NCI-H2029 (cell line): ENCODE measurements around the gene TBC1D4.
A peak's percentile ranks its signal among the peaks of the same experiment; 100 is the strongest.
"Not testable (repeated sequence)": the region's sequence is repeated elsewhere in the genome, so short reads cannot be mapped to it uniquely, and the experiment has no call there.

Experiments
- DNase-seq: peaks from one replicate; lab custom pipeline; 2025; lab: John Stamatoyannopoulos, UW

Gene TBC1D4

GRCh38 chr13:75454497-75454896 lies 27.5 kb downstream of the TBC1D4 start:
- DNase-seq: no peak

GRCh38 chr13:75452564-75452963 lies 29.4 kb downstream of the TBC1D4 start:
- no peak for DNase-seq

- DNase-seq: no peak
These were observed 34.5 kb downstream of the TBC1D4 start for GRCh38 chr13:75447493-75447892.

GRCh38 chr13:75446874-75447273 lies 35.1 kb downstream of the TBC1D4 start:
- DNase-seq: no peak

- no peak for DNase-seq
These were observed 36.1 kb downstream of the TBC1D4 start for GRCh38 chr13:75445717-75446499.

GRCh38 chr13:75444016-75444415 lies 38.0 kb downstream of the TBC1D4 start:
- DNase-seq: no peak

- DNase-seq: no peak
These were observed 38.5 kb downstream of the TBC1D4 start for GRCh38 chr13:75443356-75443958.

- DNase-seq: no peak
These were observed 39.2 kb downstream of the TBC1D4 start for GRCh38 chr13:75442736-75443234.

- DNase-seq: no peak
These were observed 41.9 kb downstream of the TBC1D4 start for GRCh38 chr13:75440100-75440499.

GRCh38 chr13:75437582-75438318 lies 44.2 kb downstream of the TBC1D4 start:
- DNase-seq: no peak

GRCh38 chr13:75434126-75434525 lies 47.8 kb downstream of the TBC1D4 start:
- not testable (repeated sequence) for DNase-seq

- peak; percentile 15 for DNase-seq
These were observed 49.1 kb downstream of the TBC1D4 start for GRCh38 chr13:75432811-75433244.

- no peak for DNase-seq
These were observed 49.9 kb downstream of the TBC1D4 start for GRCh38 chr13:75432045-75432444.

- no peak for DNase-seq
These were observed 51.3 kb downstream of the TBC1D4 start for GRCh38 chr13:75430436-75431209.

GRCh38 chr13:75426421-75426820 lies 55.5 kb downstream of the TBC1D4 start:
- DNase-seq: no peak

GRCh38 chr13:75425216-75426009 lies 56.6 kb downstream of the TBC1D4 start:
- DNase-seq: no peak

GRCh38 chr13:75423946-75424345 lies 58.0 kb downstream of the TBC1D4 start:
- no peak for DNase-seq

- DNase-seq: no peak
These were observed 59.9 kb downstream of the TBC1D4 start for GRCh38 chr13:75422028-75422427.

- no peak for DNase-seq
These were observed 60.8 kb downstream of the TBC1D4 start for GRCh38 chr13:75421133-75421532.

- no peak for DNase-seq
These were observed 62.3 kb downstream of the TBC1D4 start for GRCh38 chr13:75419656-75420055.

- no peak for DNase-seq
These were observed 63.0 kb downstream of the TBC1D4 start for GRCh38 chr13:75418997-75419396.
